Embryonic facial prominence (tissue), 1 donor: ENCODE data around the gene RFX4.
"Not testable (repeated sequence)": the region's sequence is repeated elsewhere in the genome, so short reads cannot be mapped to it uniquely, and the experiment has no call there.

Experiments
- DNase-seq: peaks from one replicate; pipeline ENCODE4 v3.0.0-alpha.2; 2016; ENCODE audit errors: extremely low spot score

The RFX4 gene

GRCh38 chr12:106690569-106691305, 107.9 kb downstream of the RFX4 start:
- no peak for DNase-seq

GRCh38 chr12:106692033-106692432, 109.2 kb downstream of the RFX4 start:
- DNase-seq, result not testable (repeated sequence)

- no peak for DNase-seq
Observed at GRCh38 chr12:106692896-106693820, 110.4 kb downstream of the RFX4 start.

- no peak for DNase-seq
Observed at GRCh38 chr12:106696071-106696470, 113.3 kb downstream of the RFX4 start.

GRCh38 chr12:106696681-106697417, 114.0 kb downstream of the RFX4 start:
- no peak for DNase-seq

- no peak for DNase-seq
Observed at GRCh38 chr12:106704081-106704480, 121.3 kb downstream of the RFX4 start.

- no peak for DNase-seq
Observed at GRCh38 chr12:106705971-106706370, 123.2 kb downstream of the RFX4 start.

- no peak for DNase-seq
Observed at GRCh38 chr12:106709068-106709511, 126.3 kb downstream of the RFX4 start.

- DNase-seq, result no peak
Observed at GRCh38 chr12:106710143-106710893, 127.5 kb downstream of the RFX4 start.

- no peak for DNase-seq
Observed at GRCh38 chr12:106711316-106711715, 128.5 kb downstream of the RFX4 start.

- DNase-seq, result no peak
Observed at GRCh38 chr12:106712768-106713167, 130.0 kb downstream of the RFX4 start.

GRCh38 chr12:106714926-106715325, 132.1 kb downstream of the RFX4 start:
- no peak for DNase-seq

- DNase-seq, result no peak
Observed at GRCh38 chr12:106715582-106715981, 132.8 kb downstream of the RFX4 start.

- no peak for DNase-seq
Observed at GRCh38 chr12:106717673-106718072, 134.9 kb downstream of the RFX4 start.

GRCh38 chr12:106719879-106720278, 137.1 kb downstream of the RFX4 start:
- DNase-seq, result no peak

GRCh38 chr12:106720696-106721095, 137.9 kb downstream of the RFX4 start:
- no peak for DNase-seq

- no peak for DNase-seq
Observed at GRCh38 chr12:106721915-106722314, 139.1 kb downstream of the RFX4 start.

- DNase-seq, result no peak
Observed at GRCh38 chr12:106722837-106723236, 140.0 kb downstream of the RFX4 start.

GRCh38 chr12:106723416-106723815, 140.6 kb downstream of the RFX4 start:
- DNase-seq, result no peak

- DNase-seq, result no peak
Observed at GRCh38 chr12:106724116-106724515, 141.3 kb downstream of the RFX4 start.

- no peak for DNase-seq
Observed at GRCh38 chr12:106724934-106725333, 142.1 kb downstream of the RFX4 start.
